NCI-H2107 treated with DMSO at 0.1 percent for 48 hours (cell line): Measurements from ENCODE around the gene BTBD8.
A peak's percentile ranks its signal among the peaks of the same experiment; 100 is the strongest.
"Not testable (repeated sequence)": the region's sequence is repeated elsewhere in the genome, so short reads cannot be mapped to it uniquely, and the experiment has no call there.

Experiments used
- DNase-seq: peaks from one replicate; lab custom pipeline; 2025; ENCODE audit not compliant: unreplicated experiment; lab: John Stamatoyannopoulos, UW

Gene BTBD8

GRCh38 chr1:92080128-92080985 is at the start of gene BTBD8:
TSS of gene BTBD8 (plus strand) at chr1:92080345. CDS start at chr1:92080572, 227 bp downstream.
- DNase-seq: peak; percentile 86

GRCh38 chr1:92030656-92031107 is 49.5 kb upstream of the BTBD8 start:
- DNase-seq: peak; percentile 47

- DNase-seq: no peak
Observed at GRCh38 chr1:92031281-92032110, 48.6 kb upstream of the BTBD8 start.

GRCh38 chr1:92037400-92037799 is 42.7 kb upstream of the BTBD8 start:
- DNase-seq: no peak

GRCh38 chr1:92038695-92039346 is 41.3 kb upstream of the BTBD8 start:
- no peak for DNase-seq

GRCh38 chr1:92040971-92041370 is 39.2 kb upstream of the BTBD8 start:
- DNase-seq: no peak

- DNase-seq: no peak
Observed at GRCh38 chr1:92043621-92044020, 36.5 kb upstream of the BTBD8 start.

GRCh38 chr1:92045766-92046495 is 34.2 kb upstream of the BTBD8 start:
- no peak for DNase-seq

GRCh38 chr1:92051948-92052347 is 28.2 kb upstream of the BTBD8 start:
- DNase-seq: no peak

- DNase-seq: no peak
Observed at GRCh38 chr1:92065042-92065441, 15.1 kb upstream of the BTBD8 start.

GRCh38 chr1:92066321-92066720 is 13.8 kb upstream of the BTBD8 start:
- no peak for DNase-seq

GRCh38 chr1:92070892-92071291 is 9.3 kb upstream of the BTBD8 start:
- no peak for DNase-seq

GRCh38 chr1:92074446-92074845 is 5.7 kb upstream of the BTBD8 start:
- DNase-seq: not testable (repeated sequence)

- no peak for DNase-seq
Observed at GRCh38 chr1:92075311-92075710, 4.8 kb upstream of the BTBD8 start, which contains the start of gene SETSIP. TSS of gene SETSIP (minus strand) at chr1:92075411. CDS start at chr1:92075411, 0 bp downstream.

- DNase-seq: no peak
Observed at GRCh38 chr1:92076363-92076762, 3.8 kb upstream of the BTBD8 start.

- not testable (repeated sequence) for DNase-seq
Observed at GRCh38 chr1:92078077-92078476, 2.1 kb upstream of the BTBD8 start.

- no peak for DNase-seq
Observed at GRCh38 chr1:92079441-92079840, 704 bp upstream of the BTBD8 start.

- no peak for DNase-seq
Observed at GRCh38 chr1:92081031-92081430, 886 bp downstream of the BTBD8 start.

GRCh38 chr1:92084651-92085050 is 4.5 kb downstream of the BTBD8 start:
- no peak for DNase-seq

- no peak for DNase-seq
Observed at GRCh38 chr1:92085727-92086126, 5.6 kb downstream of the BTBD8 start.

GRCh38 chr1:92087542-92087941 is 7.4 kb downstream of the BTBD8 start:
- peak; percentile 7 for DNase-seq
